ENCODE data around the gene OR9A4.

The OR9A4 gene

GRCh38 chr7:141916099-141916498 lies at the start of gene OR9A4:
OR9A4 (plus strand) TSS chr7:141916399; CDS start chr7:141918876, 2,477 bp downstream.
- no peaks in the 10 kb centered on the region for H3K9me3 ChIP-seq (ENCODE audit: insufficient read depth, low read length)
- no peaks in the 10 kb centered on the region for H3K4me1 ChIP-seq (ENCODE audit: insufficient read depth, insufficient read length)
- H3K27me3 ChIP-seq (ENCODE audit: insufficient read depth, insufficient read length), result no peaks in the 10 kb centered on the region
- H3K4me3 ChIP-seq (ENCODE audit: insufficient read length, low read depth), result no peak within 1 kb of the TSS
- TF ChIP-seq ZNF274 (IDR thresholded peaks at IDR 0.05; ENCODE audit: low read depth, low read length) (no peak), YY1 (IDR thresholded peaks at IDR 0.05; ENCODE audit: insufficient read depth, insufficient read length) (no peak), SUZ12 (IDR thresholded peaks at IDR 0.05; ENCODE audit: extremely low read depth, insufficient read depth, insufficient read length) (no peak)
- no peak for DNase-seq (ENCODE audit: low read depth, low spot score)
- H3K9ac ChIP-seq (ENCODE audit: insufficient read length, low read depth), result no peak within 1 kb of the TSS
- H3K36me3 ChIP-seq (ENCODE audit: insufficient read depth, insufficient read length, low read length), result no peaks in the 10 kb centered on the region

GRCh38 chr7:141866974-141867373 lies 49.2 kb upstream of the OR9A4 start:
- Histone ChIP-seq H3K9ac (ENCODE audit: insufficient read length, low read depth) (no peak overlapping the region), H3K36me3 (ENCODE audit: insufficient read depth, insufficient read length, low read length) (no peaks in the 10 kb centered on the region), H3K4me3 (ENCODE audit: insufficient read length, low read depth) (no peak overlapping the region), H3K4me1 (ENCODE audit: insufficient read depth, insufficient read length) (no peaks in the 10 kb centered on the region), H3K27me3 (ENCODE audit: insufficient read depth, insufficient read length) (no peaks in the 10 kb centered on the region), H3K9me3 (ENCODE audit: insufficient read depth, low read length) (no peaks in the 10 kb centered on the region)
- TF ChIP-seq SUZ12 (IDR thresholded peaks at IDR 0.05; ENCODE audit: extremely low read depth, insufficient read depth, insufficient read length) (no peak), ZNF274 (IDR thresholded peaks at IDR 0.05; ENCODE audit: low read depth, low read length) (no peak), YY1 (IDR thresholded peaks at IDR 0.05; ENCODE audit: insufficient read depth, insufficient read length) (no peak)
- no peak for DNase-seq (ENCODE audit: low read depth, low spot score)

- DNase-seq (ENCODE audit: low read depth, low spot score), result no peak
- Histone ChIP-seq H3K27me3 (ENCODE audit: insufficient read depth, insufficient read length) (no peaks in the 10 kb centered on the region), H3K4me1 (ENCODE audit: insufficient read depth, insufficient read length) (peaks cover 4% of the 10 kb centered on the region), H3K9ac (ENCODE audit: insufficient read length, low read depth) (no peak overlapping the region), H3K4me3 (ENCODE audit: insufficient read length, low read depth) (no peak overlapping the region), H3K9me3 (ENCODE audit: insufficient read depth, low read length) (no peaks in the 10 kb centered on the region), H3K36me3 (ENCODE audit: insufficient read depth, insufficient read length, low read length) (no peaks in the 10 kb centered on the region)
- TF ChIP-seq YY1 (IDR thresholded peaks at IDR 0.05; ENCODE audit: insufficient read depth, insufficient read length), result no peak
- TF ChIP-seq SUZ12 (IDR thresholded peaks at IDR 0.05; ENCODE audit: extremely low read depth, insufficient read depth, insufficient read length), result no peak
- TF ChIP-seq ZNF274 (IDR thresholded peaks at IDR 0.05; ENCODE audit: low read depth, low read length), result no peak
Measured at GRCh38 chr7:141872931-141873330, 43.3 kb upstream of the OR9A4 start.

- no peak for DNase-seq (ENCODE audit: low read depth, low spot score)
- H3K9ac ChIP-seq (ENCODE audit: insufficient read length, low read depth), result no peak overlapping the region
- no peak overlapping the region for H3K4me3 ChIP-seq (ENCODE audit: insufficient read length, low read depth)
- H3K36me3 ChIP-seq (ENCODE audit: insufficient read depth, insufficient read length, low read length), result no peaks in the 10 kb centered on the region
- H3K9me3 ChIP-seq (ENCODE audit: insufficient read depth, low read length), result no peaks in the 10 kb centered on the region
- peaks cover 4% of the 10 kb centered on the region for H3K4me1 ChIP-seq (ENCODE audit: insufficient read depth, insufficient read length)
- no peak for TF ChIP-seq YY1 (IDR thresholded peaks at IDR 0.05; ENCODE audit: insufficient read depth, insufficient read length)
- TF ChIP-seq SUZ12 (IDR thresholded peaks at IDR 0.05; ENCODE audit: extremely low read depth, insufficient read depth, insufficient read length), result no peak
- TF ChIP-seq ZNF274 (IDR thresholded peaks at IDR 0.05; ENCODE audit: low read depth, low read length), result no peak
- no peaks in the 10 kb centered on the region for H3K27me3 ChIP-seq (ENCODE audit: insufficient read depth, insufficient read length)
Measured at GRCh38 chr7:141874787-141875186, 41.4 kb upstream of the OR9A4 start.

GRCh38 chr7:141875453-141875852 lies 40.7 kb upstream of the OR9A4 start:
- Histone ChIP-seq H3K36me3 (ENCODE audit: insufficient read depth, insufficient read length, low read length) (no peaks in the 10 kb centered on the region), H3K4me3 (ENCODE audit: insufficient read length, low read depth) (no peak overlapping the region), H3K27me3 (ENCODE audit: insufficient read depth, insufficient read length) (no peaks in the 10 kb centered on the region), H3K9ac (ENCODE audit: insufficient read length, low read depth) (no peak overlapping the region), H3K4me1 (ENCODE audit: insufficient read depth, insufficient read length) (peaks cover 4% of the 10 kb centered on the region), H3K9me3 (ENCODE audit: insufficient read depth, low read length) (no peaks in the 10 kb centered on the region)
- DNase-seq (ENCODE audit: low read depth, low spot score), result peak; percentile 30
- TF ChIP-seq YY1 (IDR thresholded peaks at IDR 0.05; ENCODE audit: insufficient read depth, insufficient read length) (no peak), ZNF274 (IDR thresholded peaks at IDR 0.05; ENCODE audit: low read depth, low read length) (no peak), SUZ12 (IDR thresholded peaks at IDR 0.05; ENCODE audit: extremely low read depth, insufficient read depth, insufficient read length) (no peak)

- TF ChIP-seq SUZ12 (IDR thresholded peaks at IDR 0.05; ENCODE audit: extremely low read depth, insufficient read depth, insufficient read length) (no peak), YY1 (IDR thresholded peaks at IDR 0.05; ENCODE audit: insufficient read depth, insufficient read length) (no peak), ZNF274 (IDR thresholded peaks at IDR 0.05; ENCODE audit: low read depth, low read length) (no peak)
- H3K36me3 ChIP-seq (ENCODE audit: insufficient read depth, insufficient read length, low read length), result no peaks in the 10 kb centered on the region
Measured at GRCh38 chr7:141876371-141876770, 39.8 kb upstream of the OR9A4 start.

GRCh38 chr7:141877365-141877764 lies 38.8 kb upstream of the OR9A4 start:
- H3K4me1 ChIP-seq (ENCODE audit: insufficient read depth, insufficient read length), result peaks cover 4% of the 10 kb centered on the region
- no peak overlapping the region for H3K4me3 ChIP-seq (ENCODE audit: insufficient read length, low read depth)
- no peaks in the 10 kb centered on the region for H3K36me3 ChIP-seq (ENCODE audit: insufficient read depth, insufficient read length, low read length)
- TF ChIP-seq ZNF274 (IDR thresholded peaks at IDR 0.05; ENCODE audit: low read depth, low read length) (no peak), SUZ12 (IDR thresholded peaks at IDR 0.05; ENCODE audit: extremely low read depth, insufficient read depth, insufficient read length) (no peak), YY1 (IDR thresholded peaks at IDR 0.05; ENCODE audit: insufficient read depth, insufficient read length) (no peak)
- no peak overlapping the region for H3K9ac ChIP-seq (ENCODE audit: insufficient read length, low read depth)
- no peak for DNase-seq (ENCODE audit: low read depth, low spot score)
- H3K9me3 ChIP-seq (ENCODE audit: insufficient read depth, low read length), result no peaks in the 10 kb centered on the region
- no peaks in the 10 kb centered on the region for H3K27me3 ChIP-seq (ENCODE audit: insufficient read depth, insufficient read length)

More at GRCh38 chr7:141876371-141876770, 39.8 kb upstream of the OR9A4 start:
- Histone ChIP-seq H3K9me3 (ENCODE audit: insufficient read depth, low read length) (no peaks in the 10 kb centered on the region), H3K27me3 (ENCODE audit: insufficient read depth, insufficient read length) (no peaks in the 10 kb centered on the region), H3K4me3 (ENCODE audit: insufficient read length, low read depth) (no peak overlapping the region), H3K9ac (ENCODE audit: insufficient read length, low read depth) (no peak overlapping the region), H3K4me1 (ENCODE audit: insufficient read depth, insufficient read length) (peaks cover 4% of the 10 kb centered on the region)
- no peak for DNase-seq (ENCODE audit: low read depth, low spot score)
